SKM-1 (cell line): ENCODE data around the gene RPN2.

Experiments
- DNase-seq: peaks from one replicate; lab custom pipeline; 2025; ENCODE audit not compliant: unreplicated experiment; lab: John Stamatoyannopoulos, UW

The RPN2 gene

GRCh38 chr20:37209193-37209592, 30.1 kb downstream of the RPN2 start:
- no peak for DNase-seq

GRCh38 chr20:37209661-37210314, 30.7 kb downstream of the RPN2 start:
- DNase-seq, result no peak

DNA sequence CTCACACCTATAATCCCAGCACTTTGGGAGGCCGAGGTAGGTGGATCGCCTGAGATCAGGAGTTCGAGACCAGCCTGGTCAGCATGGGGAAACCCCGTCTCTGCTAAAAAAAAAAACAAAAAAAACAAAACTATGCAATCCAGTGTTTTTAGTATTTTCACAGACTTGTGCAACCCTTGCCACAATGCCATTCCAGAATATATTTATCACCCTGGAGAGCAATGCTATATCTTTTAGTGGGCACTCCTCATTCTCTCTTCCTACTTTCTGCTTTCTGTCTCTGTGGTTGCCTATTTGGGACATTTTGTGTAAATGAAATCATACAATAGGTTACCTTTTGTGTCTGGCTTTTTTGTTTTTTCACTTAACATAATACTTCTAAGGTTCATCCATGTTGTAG, 39.3 kb downstream of the RPN2 start:
- DNase-seq, result no peak

DNA sequence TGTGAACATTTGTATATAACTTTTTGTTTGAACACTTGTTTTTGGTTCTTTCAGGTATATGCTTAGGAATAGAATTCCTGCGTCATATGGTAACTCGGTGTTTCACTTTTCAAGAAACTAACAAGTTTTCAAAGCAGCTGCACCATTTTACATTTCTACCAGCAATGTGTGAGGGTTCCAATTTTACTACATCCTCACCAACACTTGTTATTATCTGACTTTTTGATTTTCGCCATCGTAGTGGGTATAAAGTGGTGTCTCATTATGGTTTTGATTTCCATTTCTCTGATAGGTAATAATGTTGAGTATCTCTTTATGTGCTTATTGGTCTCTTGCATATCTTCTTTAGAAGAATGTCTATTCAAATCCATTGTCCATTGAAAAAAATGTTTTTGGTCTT, 39.8 kb downstream of the RPN2 start:
- DNase-seq, result no peak

GRCh38 chr20:37219751-37220668, 40.9 kb downstream of the RPN2 start:
- DNase-seq, result no peak

GRCh38 chr20:37220731-37221130, 41.6 kb downstream of the RPN2 start:
- DNase-seq, result no peak

DNA sequence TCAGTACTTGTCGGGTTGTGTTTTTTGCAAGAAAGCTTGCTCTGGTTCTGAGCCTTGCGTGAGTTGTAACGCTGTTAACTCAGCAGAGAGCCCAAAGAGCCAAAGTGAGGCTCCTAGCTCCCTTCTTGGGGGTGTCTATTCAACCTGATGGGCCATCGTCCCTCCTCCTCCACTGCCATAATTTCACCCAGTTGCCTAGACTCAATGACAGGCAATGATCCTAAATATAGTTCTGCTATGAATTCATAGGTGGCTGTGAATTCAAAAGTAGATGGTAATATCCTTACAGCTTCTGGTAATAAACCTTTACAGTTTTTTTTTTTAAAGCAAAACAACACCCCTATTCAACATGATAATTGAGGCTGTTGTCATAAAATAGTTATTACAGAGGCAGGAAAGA, 43.0 kb downstream of the RPN2 start:
- no peak for DNase-seq

GRCh38 chr20:37223053-37223452, 43.9 kb downstream of the RPN2 start:
- DNase-seq, result peak; percentile 80

GRCh38 chr20:37225146-37225545, 46.0 kb downstream of the RPN2 start:
- no peak for DNase-seq

GRCh38 chr20:37226889-37227288, 47.8 kb downstream of the RPN2 start:
- no peak for DNase-seq

GRCh38 chr20:37228082-37228481, 49.0 kb downstream of the RPN2 start:
- no peak for DNase-seq

DNA sequence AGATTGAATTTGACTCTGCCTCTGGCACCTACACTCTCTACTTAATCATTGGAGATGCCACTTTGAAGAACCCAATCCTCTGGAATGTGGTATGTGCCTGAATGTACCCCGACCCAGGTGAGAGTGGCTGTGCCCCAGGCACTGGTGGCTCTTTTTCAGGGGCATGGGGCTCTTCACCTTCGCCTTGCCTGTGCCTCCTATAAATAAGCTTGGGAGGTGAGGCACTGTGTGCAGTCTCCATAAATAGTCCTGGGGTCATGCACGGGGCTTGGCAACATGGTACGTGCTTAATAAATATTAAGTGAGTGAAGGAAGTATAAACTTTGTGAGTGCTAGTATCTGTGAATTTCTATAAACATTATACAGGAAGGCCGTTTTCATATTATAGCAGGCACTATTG, 49.5 kb downstream of the RPN2 start:
- no peak for DNase-seq

DNA sequence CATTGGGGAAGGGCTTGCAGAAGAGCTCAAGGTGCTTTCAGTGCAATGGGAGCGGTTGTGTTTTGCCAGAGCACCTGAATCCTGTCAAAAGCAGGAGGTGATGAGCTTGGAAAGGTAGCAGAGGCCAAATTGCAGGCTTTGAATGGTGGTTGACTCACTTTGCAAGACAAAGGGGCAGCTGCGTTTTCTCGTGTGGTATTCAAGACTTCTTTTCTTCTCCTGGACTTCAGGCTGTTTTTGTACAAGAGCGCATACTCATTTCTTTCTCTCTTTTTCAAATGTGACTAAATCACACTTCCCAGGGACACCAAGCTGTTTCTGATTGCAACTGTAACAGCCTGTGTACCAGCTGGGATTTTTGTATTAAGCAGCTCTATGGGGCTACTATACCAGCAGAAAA, 50.2 kb downstream of the RPN2 start:
- DNase-seq, result no peak

DNA sequence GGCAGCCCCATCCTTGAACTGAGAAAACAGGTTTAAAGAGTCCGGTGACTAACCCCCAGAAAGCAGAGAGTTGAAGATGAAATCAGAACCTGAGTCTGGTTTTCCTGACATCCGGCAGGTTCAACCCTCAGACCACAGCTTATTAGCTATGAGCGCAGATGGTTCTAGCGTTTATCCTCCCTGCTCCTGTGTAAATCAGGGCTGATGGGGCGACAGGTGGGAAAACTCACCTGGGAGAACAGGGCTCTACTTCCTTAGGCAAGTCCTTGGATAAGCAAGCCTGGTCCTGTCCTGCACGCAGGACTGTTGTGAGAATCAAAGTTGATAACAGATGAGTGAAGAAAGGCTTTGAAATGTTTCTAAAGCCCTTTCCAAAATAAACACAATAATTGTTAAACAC, 51.1 kb downstream of the RPN2 start:
- no peak for DNase-seq

DNA sequence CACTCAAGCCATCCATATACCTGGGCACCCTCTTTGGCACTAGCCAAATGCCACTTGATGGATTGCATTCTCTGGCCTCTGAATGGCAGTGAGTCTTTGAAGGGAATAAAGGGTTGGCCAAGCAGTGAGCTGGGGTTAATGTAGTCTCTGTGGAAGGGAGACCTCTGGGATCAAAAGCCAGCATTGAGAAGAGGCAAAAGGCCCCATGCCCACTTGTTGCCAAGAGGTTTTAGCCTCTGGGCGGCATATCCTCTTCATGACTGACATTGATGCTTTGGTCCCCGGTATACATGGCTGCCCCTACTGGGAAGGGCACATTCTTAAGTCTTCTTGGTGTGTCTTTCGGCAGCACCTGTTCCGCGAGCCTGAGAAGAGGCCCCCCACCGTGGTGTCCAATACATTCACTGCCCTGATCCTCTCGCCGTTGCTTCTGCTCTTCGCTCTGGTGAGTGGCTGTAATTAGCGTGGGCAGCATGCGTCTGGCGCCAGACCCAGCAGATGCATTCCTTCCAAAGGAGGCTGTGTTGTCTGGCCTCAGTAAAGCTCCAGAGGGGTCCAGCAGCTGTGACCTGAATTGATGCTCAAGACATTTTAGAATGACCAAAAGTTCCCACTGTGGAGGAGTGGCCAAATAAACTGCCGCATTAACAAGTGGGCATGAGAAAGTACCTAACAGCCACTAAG, 53.0 kb downstream of the RPN2 start:
- DNase-seq, result no peak

DNA sequence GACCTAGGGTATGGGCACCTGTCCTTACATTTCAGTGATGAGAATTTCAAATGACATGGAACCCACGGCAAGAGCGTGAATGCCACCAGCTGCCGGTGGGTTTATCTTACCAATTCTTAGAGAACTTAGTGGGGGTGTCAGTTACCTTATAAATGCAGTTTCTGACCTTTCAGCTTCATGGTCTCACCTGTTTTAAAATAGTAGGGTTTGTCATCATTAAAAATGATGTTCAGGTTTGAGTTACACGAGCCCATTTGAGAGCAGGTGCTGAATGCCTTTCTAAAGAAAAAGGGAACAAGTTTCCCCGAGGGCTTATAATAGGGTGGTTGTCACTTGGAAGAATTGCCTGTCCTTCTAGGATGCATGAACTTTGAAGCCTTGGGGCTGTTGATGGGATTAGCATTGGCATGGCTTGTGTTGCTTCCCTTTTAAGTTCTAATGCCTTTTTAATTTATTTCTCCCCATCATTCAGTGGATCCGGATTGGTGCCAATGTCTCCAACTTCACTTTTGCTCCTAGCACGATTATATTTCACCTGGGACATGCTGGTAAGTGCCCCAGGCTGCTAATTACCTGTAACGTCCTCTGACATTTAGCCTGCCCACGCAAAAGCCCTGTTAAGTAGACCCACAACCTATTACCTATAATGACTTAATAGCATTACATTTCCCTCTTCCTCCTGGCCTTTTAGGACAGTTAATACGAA, 54.6 kb downstream of the RPN2 start:
- no peak for DNase-seq

DNA sequence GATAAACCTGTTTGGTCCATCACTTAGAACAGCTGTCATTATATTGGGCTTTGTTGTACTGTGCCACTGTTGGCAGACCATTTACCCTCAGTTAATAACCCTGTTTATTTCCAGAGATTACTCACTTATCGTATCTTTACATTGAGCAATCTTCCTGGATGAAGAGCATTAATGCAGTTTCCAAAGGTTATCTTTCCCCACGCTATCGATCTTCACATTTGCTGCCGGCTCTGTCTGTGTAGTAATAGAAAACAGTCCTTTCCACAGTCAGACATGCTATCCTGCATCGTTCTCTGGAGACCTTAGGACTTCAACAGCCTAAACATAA, 55.1 kb downstream of the RPN2 start:
- no peak for DNase-seq

DNA sequence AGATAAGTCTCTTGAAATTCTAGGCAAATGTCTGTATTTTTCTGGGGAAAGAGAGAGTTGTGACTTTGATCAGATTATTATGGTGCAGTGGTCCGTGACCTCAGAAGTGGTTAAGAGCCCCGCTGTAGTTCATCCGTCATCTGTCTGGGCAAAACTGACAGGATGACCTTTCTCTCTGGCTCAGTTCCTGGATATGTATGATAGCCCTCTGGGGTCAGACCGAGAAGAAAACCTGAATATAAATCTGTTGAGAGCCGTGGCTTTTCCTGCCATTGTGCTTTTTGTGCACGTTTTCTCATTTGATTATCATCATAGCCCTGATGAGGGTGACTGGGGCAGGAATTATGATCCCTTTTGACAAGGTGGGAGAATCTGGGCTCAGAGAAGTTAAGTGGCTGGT, 55.9 kb downstream of the RPN2 start:
- no peak for DNase-seq

DNA sequence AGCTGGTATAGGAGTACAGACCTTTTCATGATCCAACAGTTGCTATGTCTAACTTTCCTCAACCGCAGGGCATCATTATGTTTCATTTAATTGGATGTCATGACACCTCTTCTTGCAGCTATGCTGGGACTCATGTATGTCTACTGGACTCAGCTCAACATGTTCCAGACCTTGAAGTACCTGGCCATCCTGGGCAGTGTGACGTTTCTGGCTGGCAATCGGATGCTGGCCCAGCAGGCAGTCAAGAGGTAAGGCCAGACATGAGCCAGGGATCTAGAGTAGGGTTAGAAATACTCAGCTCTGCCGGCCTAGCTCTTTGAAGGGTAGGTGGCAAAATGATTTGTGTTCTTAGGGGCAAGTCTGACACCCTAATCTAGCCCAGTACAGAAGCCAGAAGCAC, 57.3 kb downstream of the RPN2 start:
- DNase-seq, result no peak

GRCh38 chr20:37237656-37238055, 58.5 kb downstream of the RPN2 start:
- DNase-seq, result no peak

DNA sequence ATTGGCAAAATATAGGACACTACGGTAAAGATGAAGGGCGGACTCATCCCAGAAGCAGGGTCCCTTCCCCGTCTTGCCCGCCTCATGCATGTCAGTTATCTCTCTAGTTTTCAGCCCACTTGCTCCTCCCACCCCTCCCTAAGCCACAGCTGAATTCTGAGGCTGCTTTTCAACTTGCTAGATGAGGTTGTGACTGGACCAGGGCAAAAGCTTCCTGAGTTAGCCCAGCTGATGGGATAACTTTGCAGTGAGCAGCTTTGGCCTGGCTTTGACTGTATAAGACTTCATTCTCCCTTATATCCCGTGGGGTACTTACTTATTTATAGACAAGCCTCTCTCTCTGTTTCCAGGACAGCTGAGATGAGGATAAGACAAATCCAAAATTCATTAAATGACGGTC, 59.3 kb downstream of the RPN2 start:
- DNase-seq, result no peak
